HEK293 (cell line): ENCODE measurements around the gene SLC31A1.

ENCODE experiments used
- CTCF ChIA-PET: fragments of 350-600 bp; formaldehyde crosslinking; extraction: SDS; loops from one replicate; lab custom pipeline; 2021; ENCODE audit warnings: antibody characterized with exemption; lab: Yijun Ruan, JAX
- POLR2A ChIA-PET: fragments of 300-600 bp; formaldehyde crosslinking; extraction: SDS; loops from one replicate; lab custom pipeline; 2020; ENCODE audit warnings: antibody characterized with exemption, inconsistent platforms; lab: Yijun Ruan, JAX
- H3K27ac ChIP-seq: fragments of 200-500 bp; sonication (Bioruptor generic); 2 replicates; pipeline ENCODE4 v1.5.1; 2014; ENCODE audit warnings: low read depth, low read length, control low read depth, inconsistent platforms; ENCODE audit errors: extremely low read depth
- H3K36me3 ChIP-seq, 2 experiments: fragments of 200-500 bp in 1 of 2; sonication (Bioruptor generic) in 1 of 2; 1 replicate in 1 of 2; 2 replicates in 1 of 2; pipeline ENCODE4 v1.5.1; 2014 to 2017; ENCODE audit warnings: inconsistent platforms in 2 of 2, low read length in 2 of 2; ENCODE audit not compliant: control insufficient read depth in 2 of 2, insufficient read depth in 1 of 2
- H3K4me1 ChIP-seq: fragments of 200-500 bp; sonication (Bioruptor generic); 2 replicates; pipeline ENCODE4 v1.5.1; 2014; ENCODE audit warnings: mild to moderate bottlenecking, low read length, inconsistent platforms; ENCODE audit not compliant: control insufficient read depth, insufficient read depth
- H3K4me3 ChIP-seq: 2 replicates; pipeline ENCODE4 v1.5.1; 2011; ENCODE audit warnings: low read depth, mild to moderate bottlenecking, control low read depth, low read length, moderate library complexity
- H3K9me3 ChIP-seq: fragments of 200-500 bp; sonication (Bioruptor generic); 2 replicates; pipeline ENCODE4 v1.5.1; 2014; ENCODE audit warnings: low read depth, low read length, inconsistent platforms; ENCODE audit not compliant: control insufficient read depth, insufficient read depth
- KLF7 ChIP-seq: fragments of 450-650 bp; formaldehyde crosslinking; IDR thresholded peaks from 2 replicates; pipeline ENCODE4 v1.5.1; 2016; ENCODE audit warnings: missing biosample characterization, missing genetic modification characterization, borderline replicate concordance
- TCF7L2 ChIP-seq: IDR thresholded peaks from 2 replicates; pipeline ENCODE4 v1.6.1; 2011; ENCODE audit warnings: low read depth, mild to moderate bottlenecking, inconsistent platforms, low read length, moderate library complexity, borderline replicate concordance
- TRIM28 ChIP-seq: IDR thresholded peaks from 2 replicates; pipeline ENCODE4 v1.6.1; 2011; ENCODE audit warnings: low read length, control low read depth, borderline replicate concordance
- ZEB2 ChIP-seq: fragments of 450-650 bp; formaldehyde crosslinking; IDR thresholded peaks from 2 replicates; pipeline ENCODE4 v1.5.1; 2016; ENCODE audit warnings: missing biosample characterization, missing genetic modification characterization
- ZNF138 ChIP-seq: fragments of 450-650 bp; formaldehyde crosslinking; IDR thresholded peaks from 2 replicates; pipeline ENCODE4 v1.5.1; 2016; ENCODE audit warnings: missing biosample characterization, missing genetic modification characterization, borderline replicate concordance
- ZNF175 ChIP-seq: fragments of 450-650 bp; formaldehyde crosslinking; IDR thresholded peaks from 2 replicates; pipeline ENCODE4 v1.5.1; 2016; ENCODE audit warnings: missing biosample characterization, missing genetic modification characterization
- ZNF2 ChIP-seq: fragments of 450-650 bp; formaldehyde crosslinking; IDR thresholded peaks from 2 replicates; pipeline ENCODE4 v1.5.1; 2016; ENCODE audit warnings: missing biosample characterization, missing genetic modification characterization
- ZNF274 ChIP-seq, 2 experiments: fragments of 200-500 bp in 1 of 2; fragments of 450-650 bp in 1 of 2; sonication (Bioruptor generic) in 1 of 2; formaldehyde crosslinking in 1 of 2; IDR thresholded peaks; 2 replicates each; pipeline versions ENCODE4 v1.5.1 to v1.6.1; 2014 to 2016; ENCODE audit warnings: borderline replicate concordance in 1 of 2, inconsistent platforms in 1 of 2, low read length in 1 of 2, missing biosample characterization in 1 of 2, missing genetic modification characterization in 1 of 2
- ZNF302 ChIP-seq: fragments of 450-650 bp; formaldehyde crosslinking; IDR thresholded peaks from 2 replicates; pipeline ENCODE4 v1.5.1; 2016; ENCODE audit warnings: missing biosample characterization, missing genetic modification characterization, low read depth
- ZNF473 ChIP-seq: fragments of 450-650 bp; formaldehyde crosslinking; IDR thresholded peaks from 2 replicates; pipeline ENCODE4 v1.5.1; 2017; ENCODE audit warnings: missing biosample characterization, missing genetic modification characterization
- ZNF549 ChIP-seq: fragments of 450-650 bp; IDR thresholded peaks from 2 replicates; pipeline ENCODE4 v1.5.1; 2018; ENCODE audit warnings: missing biosample characterization, missing genetic modification characterization, mild to moderate bottlenecking, inconsistent platforms, moderate library complexity
- ZNF555 ChIP-seq: fragments of 450-650 bp; formaldehyde crosslinking; conservative IDR thresholded peaks from 2 replicates; pipeline ENCODE4 v1.5.1; 2017; ENCODE audit warnings: missing biosample characterization, mild to moderate bottlenecking, missing genetic modification characterization, inconsistent platforms
- ZNF629 ChIP-seq: fragments of 450-650 bp; formaldehyde crosslinking; IDR thresholded peaks from 2 replicates; pipeline ENCODE4 v1.5.1; 2017; ENCODE audit warnings: missing biosample characterization, missing genetic modification characterization
- ZNF664 ChIP-seq: fragments of 450-650 bp; formaldehyde crosslinking; IDR thresholded peaks from 2 replicates; pipeline ENCODE4 v1.5.1; 2016; ENCODE audit warnings: missing biosample characterization, missing genetic modification characterization
- ZNF76 ChIP-seq: fragments of 450-650 bp; formaldehyde crosslinking; IDR thresholded peaks from 2 replicates; pipeline ENCODE4; 2016; ENCODE audit warnings: low read depth, missing biosample characterization, missing genetic modification characterization, borderline replicate concordance
- ZNF837 ChIP-seq: fragments of 450-650 bp; formaldehyde crosslinking; IDR thresholded peaks from 2 replicates; pipeline ENCODE4 v1.5.1; 2016; ENCODE audit warnings: missing biosample characterization, missing genetic modification characterization
- ZXDB ChIP-seq: fragments of 450-650 bp; formaldehyde crosslinking; IDR thresholded peaks from 2 replicates; pipeline ENCODE4 v1.5.1; 2016; ENCODE audit warnings: missing biosample characterization, missing genetic modification characterization
- TF ChIP-seq, protein P1 (sequence below): fragments of 450-650 bp; formaldehyde crosslinking; IDR thresholded peaks from 2 replicates; pipeline ENCODE4 v1.5.1; 2017; ENCODE audit warnings: missing biosample characterization, missing genetic modification characterization
- TF ChIP-seq, protein P2 (sequence below): fragments of 450-650 bp; formaldehyde crosslinking; IDR thresholded peaks from 2 replicates; pipeline ENCODE4 v1.5.1; 2017; ENCODE audit warnings: missing biosample characterization, missing genetic modification characterization
- TF ChIP-seq, protein P3 (sequence below): fragments of 450-650 bp; formaldehyde crosslinking; IDR thresholded peaks from 2 replicates; pipeline ENCODE4 v1.5.1; 2016; ENCODE audit warnings: missing biosample characterization, missing genetic modification characterization
- TF ChIP-seq, protein P4 (sequence below): fragments of 450-650 bp; formaldehyde crosslinking; conservative IDR thresholded peaks from 2 replicates; pipeline ENCODE4 v1.5.1; 2016; ENCODE audit warnings: low read depth, missing biosample characterization, missing genetic modification characterization
- TF ChIP-seq, protein P5 (sequence below): fragments of 450-650 bp; formaldehyde crosslinking; optimal IDR thresholded peaks from 2 replicates; pipeline ENCODE3; 2016; ENCODE audit warnings: missing biosample characterization, mild to moderate bottlenecking, missing genetic modification characterization

The SLC31A1 gene

DNA sequence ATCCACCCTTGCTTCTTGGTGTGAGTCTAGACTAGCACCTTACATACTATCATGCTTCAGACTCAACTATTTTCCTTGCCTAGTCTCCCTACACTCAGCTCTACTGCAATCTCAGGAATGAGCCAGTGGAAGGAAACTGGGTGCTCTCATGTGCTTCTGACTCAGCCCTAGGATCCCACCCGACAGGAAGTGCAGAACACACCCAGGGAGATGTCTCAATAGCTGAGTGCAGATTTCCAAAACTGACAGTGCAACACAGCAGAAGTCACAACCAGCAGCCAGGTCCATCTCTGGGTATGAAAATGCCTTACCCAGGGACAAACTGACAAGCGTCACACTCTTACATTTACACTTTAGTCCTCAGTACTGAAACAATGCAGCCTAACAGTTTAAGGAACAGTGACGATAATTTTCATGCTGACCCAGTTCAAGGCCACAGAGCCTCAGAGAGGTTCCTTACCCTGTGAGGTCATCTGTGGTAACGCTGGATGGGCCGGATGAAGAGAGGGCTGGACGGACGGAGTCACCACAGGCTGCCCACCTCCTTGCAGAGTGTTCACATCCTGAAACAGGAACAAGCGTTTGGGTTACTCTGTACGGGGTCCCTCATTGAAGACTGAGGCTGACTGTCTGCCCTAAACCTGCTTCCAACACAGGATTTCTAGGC, 33.3 kb upstream of the SLC31A1 start:
- no peaks in the 10 kb centered on the region for H3K4me1 ChIP-seq
- CTCF ChIA-PET, result interaction anchor here (0.8 kb wide), 1 partner anchor 37 kb away, joined by 3 read pairs; no protein-coding TSS in a partner anchor
- H3K9me3 ChIP-seq, result no peaks in the 10 kb centered on the region
- peaks cover 1 to 87% of the 10 kb centered on the region in 2 experiments; a peak in 2 of 3 replicates for H3K36me3 ChIP-seq
- no peak overlapping the region for H3K27ac ChIP-seq
- POLR2A ChIA-PET, result no interaction called here
- TF ChIP-seq, protein P1, sequence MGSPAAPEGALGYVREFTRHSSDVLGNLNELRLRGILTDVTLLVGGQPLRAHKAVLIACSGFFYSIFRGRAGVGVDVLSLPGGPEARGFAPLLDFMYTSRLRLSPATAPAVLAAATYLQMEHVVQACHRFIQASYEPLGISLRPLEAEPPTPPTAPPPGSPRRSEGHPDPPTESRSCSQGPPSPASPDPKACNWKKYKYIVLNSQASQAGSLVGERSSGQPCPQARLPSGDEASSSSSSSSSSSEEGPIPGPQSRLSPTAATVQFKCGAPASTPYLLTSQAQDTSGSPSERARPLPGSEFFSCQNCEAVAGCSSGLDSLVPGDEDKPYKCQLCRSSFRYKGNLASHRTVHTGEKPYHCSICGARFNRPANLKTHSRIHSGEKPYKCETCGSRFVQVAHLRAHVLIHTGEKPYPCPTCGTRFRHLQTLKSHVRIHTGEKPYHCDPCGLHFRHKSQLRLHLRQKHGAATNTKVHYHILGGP (tag by site-specific recombination), result no peak
- no peak for TF ChIP-seq ZNF76 (tag by site-specific recombination)
- no peak for TF ChIP-seq ZNF629
- TF ChIP-seq ZNF473 (tag by site-specific recombination), result no peak
- TF ChIP-seq ZNF664, result no peak
- H3K4me3 ChIP-seq, result no peak overlapping the region

DNA sequence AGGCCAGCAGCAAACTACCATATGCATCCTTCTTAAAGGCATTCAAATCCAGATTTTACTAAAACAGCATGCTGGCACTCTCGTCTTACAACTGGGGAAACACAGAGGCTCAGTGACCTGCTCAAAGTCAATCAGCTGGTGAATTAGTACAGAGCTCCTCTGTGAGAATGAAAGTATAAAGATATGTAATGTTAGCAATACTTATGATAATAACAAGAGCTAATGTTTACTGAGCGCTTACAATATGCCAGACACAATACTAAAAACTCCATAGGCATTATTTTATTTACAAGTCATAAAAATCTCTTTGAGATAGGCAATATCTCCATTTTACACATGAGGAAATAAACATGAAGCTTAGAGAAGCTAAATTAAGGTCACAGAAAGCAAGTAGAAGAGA, 28.9 kb upstream of the SLC31A1 start:
- CTCF ChIA-PET, result interaction anchor here (0.5 to 0.8 kb wide), 2 partner anchors 10 to 684 kb away, joined by 3 to 5 read pairs; partner anchors contain the start of gene ZNF618
- H3K27ac ChIP-seq, result no peak overlapping the region
- no peak overlapping the region for H3K4me3 ChIP-seq
- POLR2A ChIA-PET, result interaction anchor here (0.5 kb wide), 1 partner anchor 10 kb away, joined by 3 read pairs; no protein-coding TSS in a partner anchor
- no peaks in the 10 kb centered on the region for H3K9me3 ChIP-seq
- H3K36me3 ChIP-seq, result peaks cover 4 to 67% of the 10 kb centered on the region in 2 experiments
- H3K4me1 ChIP-seq, result no peaks in the 10 kb centered on the region
- TF ChIP-seq ZNF138 (tag by site-specific recombination) (no peak), ZNF555 (tag by site-specific recombination) (no peak), ZEB2 (tag by site-specific recombination) (no peak), ZNF274 (IDR thresholded peaks at IDR 0.05; ENCODE audit: low read length) (no peak), ZNF274 (tag by site-specific recombination; IDR thresholded peaks at IDR 0.05; ENCODE audit: borderline replicate concordance) (no peak), ZNF549 (no peak), ZNF837 (no peak), KLF7 (tag by site-specific recombination) (no peak), ZNF175 (tag by site-specific recombination) (no peak), ZNF2 (tag by site-specific recombination) (no peak), TCF7L2 (no peak), ZXDB (tag by site-specific recombination) (no peak), ZNF302 (tag by site-specific recombination) (no peak), TRIM28 (no peak)
- TF ChIP-seq, protein P2, sequence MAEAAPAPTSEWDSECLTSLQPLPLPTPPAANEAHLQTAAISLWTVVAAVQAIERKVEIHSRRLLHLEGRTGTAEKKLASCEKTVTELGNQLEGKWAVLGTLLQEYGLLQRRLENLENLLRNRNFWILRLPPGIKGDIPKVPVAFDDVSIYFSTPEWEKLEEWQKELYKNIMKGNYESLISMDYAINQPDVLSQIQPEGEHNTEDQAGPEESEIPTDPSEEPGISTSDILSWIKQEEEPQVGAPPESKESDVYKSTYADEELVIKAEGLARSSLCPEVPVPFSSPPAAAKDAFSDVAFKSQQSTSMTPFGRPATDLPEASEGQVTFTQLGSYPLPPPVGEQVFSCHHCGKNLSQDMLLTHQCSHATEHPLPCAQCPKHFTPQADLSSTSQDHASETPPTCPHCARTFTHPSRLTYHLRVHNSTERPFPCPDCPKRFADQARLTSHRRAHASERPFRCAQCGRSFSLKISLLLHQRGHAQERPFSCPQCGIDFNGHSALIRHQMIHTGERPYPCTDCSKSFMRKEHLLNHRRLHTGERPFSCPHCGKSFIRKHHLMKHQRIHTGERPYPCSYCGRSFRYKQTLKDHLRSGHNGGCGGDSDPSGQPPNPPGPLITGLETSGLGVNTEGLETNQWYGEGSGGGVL, result no peak
- TF ChIP-seq, protein P3, sequence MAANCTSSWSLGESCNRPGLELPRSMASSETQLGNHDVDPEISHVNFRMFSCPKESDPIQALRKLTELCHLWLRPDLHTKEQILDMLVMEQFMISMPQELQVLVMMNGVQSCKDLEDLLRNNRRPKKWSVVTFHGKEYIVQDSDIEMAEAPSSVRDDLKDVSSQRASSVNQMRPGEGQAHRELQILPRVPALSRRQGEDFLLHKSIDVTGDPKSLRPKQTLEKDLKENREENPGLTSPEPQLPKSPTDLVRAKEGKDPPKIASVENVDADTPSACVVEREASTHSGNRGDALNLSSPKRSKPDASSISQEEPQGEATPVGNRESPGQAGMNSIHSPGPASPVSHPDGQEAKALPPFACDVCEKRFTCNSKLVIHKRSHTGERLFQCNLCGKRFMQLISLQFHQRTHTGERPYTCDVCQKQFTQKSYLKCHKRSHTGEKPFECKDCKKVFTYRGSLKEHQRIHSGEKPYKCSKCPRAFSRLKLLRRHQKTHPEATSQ (tag by site-specific recombination), result no peak
- TF ChIP-seq, protein P4, sequence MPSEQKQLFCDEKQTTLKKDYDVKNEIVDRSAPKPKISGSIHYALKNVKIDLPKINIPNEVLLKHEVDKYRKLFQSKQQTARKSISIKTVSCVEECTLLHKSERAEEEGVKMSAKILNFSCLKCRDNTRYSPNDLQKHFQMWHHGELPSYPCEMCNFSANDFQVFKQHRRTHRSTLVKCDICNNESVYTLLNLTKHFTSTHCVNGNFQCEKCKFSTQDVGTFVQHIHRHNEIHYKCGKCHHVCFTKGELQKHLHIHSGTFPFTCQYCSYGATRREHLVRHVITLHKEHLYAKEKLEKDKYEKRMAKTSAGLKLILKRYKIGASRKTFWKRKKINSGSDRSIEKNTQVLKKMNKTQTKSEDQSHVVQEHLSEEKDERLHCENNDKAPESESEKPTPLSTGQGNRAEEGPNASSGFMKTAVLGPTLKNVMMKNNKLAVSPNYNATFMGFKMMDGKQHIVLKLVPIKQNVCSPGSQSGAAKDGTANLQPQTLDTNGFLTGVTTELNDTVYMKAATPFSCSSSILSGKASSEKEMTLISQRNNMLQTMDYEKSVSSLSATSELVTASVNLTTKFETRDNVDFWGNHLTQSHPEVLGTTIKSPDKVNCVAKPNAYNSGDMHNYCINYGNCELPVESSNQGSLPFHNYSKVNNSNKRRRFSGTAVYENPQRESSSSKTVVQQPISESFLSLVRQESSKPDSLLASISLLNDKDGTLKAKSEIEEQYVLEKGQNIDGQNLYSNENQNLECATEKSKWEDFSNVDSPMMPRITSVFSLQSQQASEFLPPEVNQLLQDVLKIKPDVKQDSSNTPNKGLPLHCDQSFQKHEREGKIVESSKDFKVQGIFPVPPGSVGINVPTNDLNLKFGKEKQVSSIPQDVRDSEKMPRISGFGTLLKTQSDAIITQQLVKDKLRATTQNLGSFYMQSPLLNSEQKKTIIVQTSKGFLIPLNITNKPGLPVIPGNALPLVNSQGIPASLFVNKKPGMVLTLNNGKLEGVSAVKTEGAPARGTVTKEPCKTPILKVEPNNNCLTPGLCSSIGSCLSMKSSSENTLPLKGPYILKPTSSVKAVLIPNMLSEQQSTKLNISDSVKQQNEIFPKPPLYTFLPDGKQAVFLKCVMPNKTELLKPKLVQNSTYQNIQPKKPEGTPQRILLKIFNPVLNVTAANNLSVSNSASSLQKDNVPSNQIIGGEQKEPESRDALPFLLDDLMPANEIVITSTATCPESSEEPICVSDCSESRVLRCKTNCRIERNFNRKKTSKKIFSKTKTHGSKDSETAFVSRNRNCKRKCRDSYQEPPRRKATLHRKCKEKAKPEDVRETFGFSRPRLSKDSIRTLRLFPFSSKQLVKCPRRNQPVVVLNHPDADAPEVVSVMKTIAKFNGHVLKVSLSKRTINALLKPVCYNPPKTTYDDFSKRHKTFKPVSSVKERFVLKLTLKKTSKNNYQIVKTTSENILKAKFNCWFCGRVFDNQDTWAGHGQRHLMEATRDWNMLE (tag by site-specific recombination), result no peak
- TF ChIP-seq, protein P5, sequence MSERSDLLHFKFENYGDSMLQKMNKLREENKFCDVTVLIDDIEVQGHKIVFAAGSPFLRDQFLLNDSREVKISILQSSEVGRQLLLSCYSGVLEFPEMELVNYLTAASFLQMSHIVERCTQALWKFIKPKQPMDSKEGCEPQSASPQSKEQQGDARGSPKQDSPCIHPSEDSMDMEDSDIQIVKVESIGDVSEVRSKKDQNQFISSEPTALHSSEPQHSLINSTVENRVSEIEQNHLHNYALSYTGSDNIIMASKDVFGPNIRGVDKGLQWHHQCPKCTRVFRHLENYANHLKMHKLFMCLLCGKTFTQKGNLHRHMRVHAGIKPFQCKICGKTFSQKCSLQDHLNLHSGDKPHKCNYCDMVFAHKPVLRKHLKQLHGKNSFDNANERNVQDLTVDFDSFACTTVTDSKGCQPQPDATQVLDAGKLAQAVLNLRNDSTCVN (tag by site-specific recombination), result no peak
- TF ChIP-seq, all 188 proteins: peak for 0
